ENCODE results near the gene LCP2.

- TF ChIP-seq CTCF (IDR thresholded peaks at IDR 0.05; ENCODE audit: borderline replicate concordance, extremely low read depth, low read length, poor library complexity, severe bottlenecking) (no peak), EZH2 (IDR thresholded peaks at IDR 0.05; ENCODE audit: borderline replicate concordance, low read depth, low read length, severe bottlenecking) (no peak)
Observed at GRCh38 chr5:170217831-170218230, 79.7 kb downstream of the LCP2 start.

Data from DND-41 (cell line).